Fibroblast of lung (primary cell): ENCODE results near the gene TACR1.

Experiments used
- CTCF ChIP-seq, 2 donors: IDR thresholded peaks in 1 of 2; conservative IDR thresholded peaks in 1 of 2; 1 replicate in 1 of 2; 2 replicates in 1 of 2; pipeline ENCODE4 v1.5.1; 2011 to 2012; ENCODE audit warnings: low read length in 2 of 2, control low read depth in 1 of 2, inconsistent platforms in 1 of 2, low read depth in 1 of 2, mild to moderate bottlenecking in 1 of 2
- EZH2 ChIP-seq: IDR thresholded peaks from 2 replicates; pipeline ENCODE4 v1.5.1; 2012; ENCODE audit warnings: low read length, control low read depth, mild to moderate bottlenecking; ENCODE audit errors: missing control alignments

- TF ChIP-seq CTCF (conservative IDR thresholded peaks at IDR 0.05 in 1 of 2, IDR thresholded peaks at IDR 0.05 in 1 of 2; ENCODE audit: low read depth in 1 of 2, low read length in 2 of 2) (no peak), EZH2 (no peak)
Observed at GRCh38 chr2:75054296-75054695, 145.0 kb downstream of the TACR1 start.
